ENCODE measurements around the gene HCN1. TPM values are rescaled to one million over a fixed set of nuclear protein-coding genes. Genes with fewer than 3 reads are reported as not detected.

Gene HCN1
- total RNA-seq, 4 donors from 2014 or later: 0.13 TPM; not detected in 3

DNA sequence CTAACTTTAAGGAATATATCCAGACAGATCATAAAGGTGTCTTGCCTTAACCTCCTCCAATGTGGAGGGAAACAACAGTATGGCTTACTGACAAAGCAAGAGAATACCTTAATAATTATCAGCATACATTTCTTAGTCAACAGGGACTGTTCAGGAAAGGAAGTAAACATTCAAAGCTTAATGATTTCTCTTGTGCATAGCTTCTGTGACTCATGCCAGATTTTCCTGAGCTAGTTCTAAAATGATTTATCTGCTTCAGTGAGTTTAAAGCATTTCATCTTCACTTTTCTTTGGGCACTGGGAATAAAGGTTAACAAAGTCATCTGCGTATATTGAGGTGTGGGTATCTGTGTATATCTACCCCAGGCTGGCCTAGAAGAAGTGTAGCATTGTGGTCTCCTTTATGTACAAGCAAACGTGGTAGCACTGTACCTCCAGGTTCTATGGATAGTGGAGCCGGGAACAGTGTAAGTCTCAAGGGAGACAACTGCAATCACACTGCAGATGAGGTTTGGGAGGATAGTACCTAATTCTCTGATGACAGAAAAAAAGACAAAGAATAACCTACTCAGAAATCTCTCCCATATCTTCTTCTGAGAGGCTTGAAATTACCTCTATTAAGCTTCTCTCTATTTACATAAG is 284.1 kb downstream of the HCN1 start:
- no peak overlapping the region for H3K27ac ChIP-seq
- no peak overlapping the region for H3K4me3 ChIP-seq
- DNase-seq (ENCODE audit: low spot score in 2 of 2): no peak
- H3K27me3 ChIP-seq: no peaks in the 10 kb centered on the region
- H3K9me3 ChIP-seq: no peaks in the 10 kb centered on the region
- 48% methylated on average over 3 of the region's 3 CpGs for WGBS
- H3K36me3 ChIP-seq: no peaks in the 10 kb centered on the region
- H3K4me1 ChIP-seq: no peaks in the 10 kb centered on the region
- TF ChIP-seq CTCF (IDR thresholded peaks at IDR 0.05) (no peak), EP300 (IDR thresholded peaks at IDR 0.05) (no peak), POLR2A (IDR thresholded peaks at IDR 0.05) (no peak), POLR2AphosphoS5 (IDR thresholded peaks at IDR 0.05) (no peak)

DNA sequence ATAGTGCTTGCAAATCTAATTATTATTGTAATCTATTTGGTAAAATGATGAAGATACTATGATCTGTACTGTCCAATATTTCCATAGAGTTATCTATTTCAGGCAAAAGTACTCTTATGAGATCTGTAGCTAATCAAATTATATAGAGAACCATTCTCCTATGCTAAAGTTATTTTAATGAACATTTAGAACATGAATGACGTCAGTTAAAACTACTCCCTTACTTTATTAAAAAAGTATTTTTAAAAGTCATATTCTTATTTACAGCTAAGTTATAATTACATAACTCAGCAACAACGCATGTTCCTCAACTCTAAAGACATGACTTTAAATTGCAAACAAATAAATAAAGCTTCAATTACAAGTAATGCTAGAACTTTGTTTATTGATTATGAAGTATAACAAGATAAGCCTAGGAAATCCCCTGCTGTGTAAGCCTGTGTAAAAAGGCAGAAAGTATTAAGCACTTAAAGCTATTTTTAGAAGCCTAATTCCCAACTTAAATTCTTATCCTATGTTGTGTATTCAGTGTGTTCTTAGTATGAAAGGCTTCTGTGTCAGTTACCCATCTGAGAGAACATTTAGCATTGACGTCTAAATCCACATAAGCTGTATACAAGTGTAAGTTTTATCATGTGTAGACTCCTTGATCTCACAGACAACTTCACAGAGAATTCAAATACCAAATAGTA is 285.7 kb downstream of the HCN1 start:
- DNase-seq (ENCODE audit: low spot score in 2 of 2): no peak
- H3K4me3 ChIP-seq: no peak overlapping the region
- H3K36me3 ChIP-seq: no peaks in the 10 kb centered on the region
- no peaks in the 10 kb centered on the region for H3K9me3 ChIP-seq
- no peaks in the 10 kb centered on the region for H3K4me1 ChIP-seq
- no peaks in the 10 kb centered on the region for H3K27me3 ChIP-seq
- TF ChIP-seq EP300 (IDR thresholded peaks at IDR 0.05): no peak
- no peak for TF ChIP-seq CTCF (IDR thresholded peaks at IDR 0.05)
- TF ChIP-seq POLR2A (IDR thresholded peaks at IDR 0.05): no peak
- no peak for TF ChIP-seq POLR2AphosphoS5 (IDR thresholded peaks at IDR 0.05)
- no peak overlapping the region for H3K27ac ChIP-seq
- 63% methylated on average over 3 of the region's 3 CpGs for WGBS

- H3K9me3 ChIP-seq: no peaks in the 10 kb centered on the region
- no peak overlapping the region for H3K4me3 ChIP-seq
- H3K27ac ChIP-seq: no peak overlapping the region
- no peaks in the 10 kb centered on the region for H3K4me1 ChIP-seq
- H3K27me3 ChIP-seq: no peaks in the 10 kb centered on the region
- no peak for DNase-seq (ENCODE audit: low spot score in 2 of 2)
- TF ChIP-seq POLR2A (IDR thresholded peaks at IDR 0.05): no peak
- no peak for TF ChIP-seq EP300 (IDR thresholded peaks at IDR 0.05)
- TF ChIP-seq POLR2AphosphoS5 (IDR thresholded peaks at IDR 0.05): no peak
- no peak for TF ChIP-seq CTCF (IDR thresholded peaks at IDR 0.05)
- no peaks in the 10 kb centered on the region for H3K36me3 ChIP-seq
- WGBS: 87% methylated on average over 2 of the region's 2 CpGs
Measured at GRCh38 chr5:45408067-45408466, 288.1 kb downstream of the HCN1 start.

DNA sequence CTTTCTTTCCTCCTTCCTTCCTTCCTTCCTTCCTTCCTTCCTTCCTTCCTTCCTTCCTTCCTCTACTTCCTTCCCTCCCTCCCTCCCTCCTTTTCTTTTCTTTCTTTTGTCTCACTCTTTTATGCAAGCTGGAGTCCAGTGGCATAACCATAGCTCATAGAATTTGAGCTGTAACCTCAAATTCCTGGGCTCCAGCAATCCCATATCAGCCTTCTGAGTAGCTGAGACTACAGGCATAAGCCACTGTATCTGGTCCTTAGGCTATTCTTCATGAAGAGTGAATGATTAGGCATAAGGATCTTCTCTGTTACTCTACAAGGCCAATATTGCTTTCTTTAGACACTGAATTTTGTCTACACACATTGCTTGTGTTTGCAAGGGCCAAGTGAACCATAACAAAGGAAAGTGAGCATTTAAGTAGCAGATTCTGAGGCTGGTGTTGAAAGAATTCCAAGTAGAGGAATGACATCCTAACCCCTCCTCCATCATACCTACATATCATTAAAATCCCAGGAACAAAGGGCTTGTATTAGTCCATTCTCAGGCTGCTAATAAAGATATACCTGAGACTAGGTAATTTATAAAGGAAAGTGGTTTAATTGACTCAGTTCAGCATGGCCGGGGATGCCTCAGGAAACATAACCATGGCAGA is 293.2 kb downstream of the HCN1 start:
- WGBS: 96% methylated on average over 1 of the region's 1 CpG

More for the DNA sequence above, 293.2 kb downstream of the HCN1 start:
- Histone ChIP-seq H3K9me3 (no peaks in the 10 kb centered on the region), H3K4me3 (no peak overlapping the region), H3K4me1 (no peaks in the 10 kb centered on the region), H3K27me3 (no peaks in the 10 kb centered on the region), H3K27ac (no peak overlapping the region), H3K36me3 (no peaks in the 10 kb centered on the region)
- no peak for DNase-seq (ENCODE audit: low spot score in 2 of 2)
- no peak for TF ChIP-seq EP300 (IDR thresholded peaks at IDR 0.05)
- TF ChIP-seq CTCF (IDR thresholded peaks at IDR 0.05): no peak
- no peak for TF ChIP-seq POLR2AphosphoS5 (IDR thresholded peaks at IDR 0.05)
- no peak for TF ChIP-seq POLR2A (IDR thresholded peaks at IDR 0.05)

Data from suprapubic skin (tissue), 4 donors.